Germinal center (tissue), 1 donor: ENCODE results near the gene NXF2.
A peak's percentile ranks its signal among the peaks of the same experiment; 100 is the strongest.
"Not testable (repeated sequence)": the region's sequence is repeated elsewhere in the genome, so short reads cannot be mapped to it uniquely, and the experiment has no call there.

Source experiments
- DNase-seq: peaks from one replicate; pipeline ENCODE4 v3.0.0; 2012; ENCODE audit warnings: mixed read lengths, low spot score

Gene NXF2

GRCh38 chrX:102246893-102247292, at the start of gene NXF2:
NXF2 (plus strand) TSS chrX:102247167; CDS start chrX:102307079, 59,912 bp downstream.
- not testable (repeated sequence) for DNase-seq

DNA sequence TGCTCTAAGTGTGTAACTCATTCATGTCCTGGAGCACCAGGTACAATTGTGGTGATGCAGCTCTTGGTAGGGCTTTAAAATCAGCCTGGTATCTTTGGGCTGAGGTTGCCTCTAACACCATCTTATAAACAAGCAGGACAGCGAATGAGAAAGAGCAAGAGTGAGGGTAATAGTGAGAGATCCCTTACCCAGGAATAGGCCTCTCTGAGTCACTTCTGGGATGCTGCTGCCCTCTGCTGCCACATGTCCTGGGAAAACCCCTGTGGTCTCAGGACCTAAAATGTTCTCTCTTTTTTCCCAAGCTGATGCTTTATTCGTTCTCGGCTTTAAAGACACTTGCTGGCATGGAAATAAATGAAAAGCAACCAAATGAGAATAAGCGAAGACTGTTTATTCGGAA, 39.0 kb upstream of the NXF2 start:
- DNase-seq, result not testable (repeated sequence)

DNA sequence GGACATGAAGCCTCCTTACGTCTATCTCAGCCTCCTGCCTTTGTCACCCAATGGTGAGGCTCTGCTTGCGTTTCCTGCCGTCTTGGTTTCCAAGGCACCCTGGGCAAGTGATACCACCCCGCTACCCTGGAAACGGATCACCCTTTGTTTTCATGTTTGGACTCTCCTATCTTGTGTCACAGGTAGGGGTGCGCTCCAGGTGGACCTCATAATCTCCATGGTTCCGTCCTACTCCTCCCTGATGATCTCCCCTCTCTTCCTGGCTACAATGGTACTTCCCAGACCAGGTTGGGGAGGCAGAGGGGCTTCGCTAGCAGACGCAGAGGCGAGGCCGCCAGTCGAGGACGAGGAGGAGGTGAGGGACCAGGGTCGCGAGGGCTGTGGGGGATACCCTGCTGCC, 32.0 kb upstream of the NXF2 start, which contains the start of gene TCP11X1:
Gene TCP11X1, plus strand, starts transcription at position 316 of the 400 bp plus-strand sequence.
- not testable (repeated sequence) for DNase-seq

- not testable (repeated sequence) for DNase-seq
These were observed 30.5 kb upstream of the NXF2 start for GRCh38 chrX:102216497-102216896.

DNA sequence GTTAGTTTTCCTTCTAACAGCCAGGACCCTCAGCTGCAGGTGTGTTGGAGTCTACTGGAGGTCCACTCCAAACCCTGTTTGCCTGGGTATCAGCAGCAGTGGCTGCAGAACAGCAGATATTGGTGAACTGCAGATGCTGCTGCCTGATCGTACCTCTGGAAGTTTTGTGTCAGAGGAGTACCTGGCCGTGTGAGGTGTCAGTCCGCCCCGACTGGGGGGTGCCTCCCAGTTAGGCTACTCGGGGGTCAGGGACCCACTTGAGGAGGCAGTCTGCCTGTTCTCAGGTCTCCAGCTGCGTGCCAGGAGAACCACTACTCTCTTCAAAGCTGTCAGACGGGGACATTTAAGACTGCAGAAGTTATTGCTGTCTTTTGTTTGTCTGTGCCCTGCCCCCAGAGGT, 11.3 kb upstream of the NXF2 start:
- DNase-seq, result not testable (repeated sequence)

- DNase-seq, result not testable (repeated sequence)
These were observed 6.7 kb upstream of the NXF2 start for GRCh38 chrX:102240265-102240664.

GRCh38 chrX:102272231-102272630, 25.3 kb downstream of the NXF2 start:
- DNase-seq, result not testable (repeated sequence)

GRCh38 chrX:102338162-102338561, 91.2 kb downstream of the NXF2 start:
- no peak for DNase-seq

DNA sequence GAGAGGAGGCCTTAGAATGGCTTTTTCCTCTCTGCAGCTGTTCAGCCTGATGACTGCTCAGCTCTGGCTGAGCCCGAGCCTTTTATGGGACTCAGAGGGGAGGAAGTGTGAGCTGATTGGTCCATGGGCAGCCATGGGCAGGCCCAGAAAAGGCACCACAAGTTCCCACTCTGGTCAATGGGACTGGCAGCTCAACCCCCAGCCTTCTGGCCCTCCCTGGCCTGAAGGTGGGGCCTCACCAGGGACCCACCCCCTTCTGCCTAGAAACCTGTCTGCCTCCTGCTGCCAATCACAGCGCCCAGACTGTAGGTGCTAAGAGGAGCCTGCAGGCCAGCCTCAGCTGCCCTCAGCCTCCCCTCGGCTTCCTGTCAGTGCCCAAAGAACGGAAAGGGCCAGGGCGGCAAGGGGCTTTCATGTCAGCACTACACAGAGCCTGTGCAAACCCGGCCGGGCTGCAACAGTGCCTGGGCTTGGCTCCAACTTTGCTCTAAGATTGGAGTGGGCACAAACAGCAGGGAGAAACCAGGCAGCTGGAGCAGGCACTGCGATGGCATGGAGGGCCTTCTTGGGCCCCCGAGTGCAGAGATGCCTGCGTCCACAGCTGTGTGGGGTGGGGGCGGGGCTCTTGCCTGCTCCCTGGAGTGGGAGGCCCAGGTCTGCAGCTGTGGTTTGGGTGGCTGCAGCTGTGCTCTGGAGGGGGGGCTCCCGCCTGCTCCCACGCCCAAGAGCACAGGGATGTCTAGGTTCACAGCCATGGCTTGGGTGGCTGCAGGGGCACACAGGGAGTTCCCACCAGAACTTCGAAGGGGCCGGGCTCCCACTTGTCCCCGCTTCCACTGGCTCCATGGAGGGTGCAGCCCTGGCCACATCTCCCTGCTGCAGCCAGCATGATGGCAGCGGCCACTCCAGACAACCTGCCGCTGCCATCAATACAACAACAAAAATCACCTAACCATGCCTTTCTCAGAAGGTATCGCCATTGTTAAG, 92.6 kb downstream of the NXF2 start:
- no peak for DNase-seq

GRCh38 chrX:102341867-102342266, 94.9 kb downstream of the NXF2 start:
- no peak for DNase-seq

GRCh38 chrX:102345916-102346315, 98.9 kb downstream of the NXF2 start:
- DNase-seq, result peak; percentile 1
